T-helper 1 cell treated with Interleukin-12 subunit alpha and Interleukin-12 subunit beta and Interleukin-4 antibody, amounts not matched to agents 30 ng/mL and 1 ng/mL, for 36 hours (primary cell): Measurements from ENCODE around the gene RABL2B. TPM values are rescaled to one million over a fixed set of nuclear protein-coding genes. Genes with fewer than 3 reads are reported as not detected.
"Not testable (repeated sequence)": the region's sequence is repeated elsewhere in the genome, so short reads cannot be mapped to it uniquely, and the experiment has no call there.

Experiments used
- intact Hi-C: fragments of 100-400 bp; cut with micrococcal nuclease; formaldehyde crosslinking; loops from one replicate; pipeline ENCODE4 v1.15.1; 2024
- total RNA-seq: library from RNA; stranded (reverse); gene quantifications from 2 replicates; pipeline ENCODE4 v1.2.3, GENCODE V29; 2022

RABL2B gene
- total RNA-seq: 39.8 and 43.7 TPM in 2 replicates

GRCh38 chr22:50783033-50783879 lies at the start of gene RABL2B:
Gene RABL2B (minus strand): TSS chr22:50783636. CDS start chr22:50782294, 1,342 bp downstream.
- intact Hi-C loops: not testable (repeated sequence)

GRCh38 chr22:50786936-50787335 lies 3.5 kb upstream of the RABL2B start:
- intact Hi-C loops: not testable (repeated sequence)

- intact Hi-C loops: not testable (repeated sequence)
Observed at GRCh38 chr22:50785289-50785688, 1.9 kb upstream of the RABL2B start.

- intact Hi-C loops: not testable (repeated sequence)
Observed at GRCh38 chr22:50783880-50784276, 442 bp upstream of the RABL2B start.

- intact Hi-C loops: not testable (repeated sequence)
Observed at GRCh38 chr22:50782253-50782652, 1.2 kb downstream of the RABL2B start.

GRCh38 chr22:50780244-50780643 lies 3.2 kb downstream of the RABL2B start:
- intact Hi-C loops: not testable (repeated sequence)

- intact Hi-C loops: not testable (repeated sequence)
Observed at GRCh38 chr22:50777631-50778030, 5.8 kb downstream of the RABL2B start.

GRCh38 chr22:50775132-50775531 lies 8.3 kb downstream of the RABL2B start:
- intact Hi-C loops: not testable (repeated sequence)

GRCh38 chr22:50764288-50764687 lies 19.1 kb downstream of the RABL2B start:
- intact Hi-C loops: not testable (repeated sequence)

GRCh38 chr22:50761829-50762228 lies 21.6 kb downstream of the RABL2B start:
- intact Hi-C loops: not testable (repeated sequence)

- intact Hi-C loops: not testable (repeated sequence)
Observed at GRCh38 chr22:50759597-50760341, 23.7 kb downstream of the RABL2B start.

- intact Hi-C loops: not testable (repeated sequence)
Observed at GRCh38 chr22:50756949-50757491, 26.4 kb downstream of the RABL2B start.

GRCh38 chr22:50756406-50756805 lies 27.0 kb downstream of the RABL2B start:
- intact Hi-C loops: not testable (repeated sequence)

- intact Hi-C loops: not testable (repeated sequence)
Observed at GRCh38 chr22:50755251-50755650, 28.2 kb downstream of the RABL2B start.

GRCh38 chr22:50749302-50750074 lies 33.9 kb downstream of the RABL2B start:
- intact Hi-C loops: not testable (repeated sequence)

- intact Hi-C loops: not testable (repeated sequence)
Observed at GRCh38 chr22:50748630-50749029, 34.8 kb downstream of the RABL2B start.

GRCh38 chr22:50747521-50747920 lies 35.9 kb downstream of the RABL2B start:
- intact Hi-C loops: not testable (repeated sequence)

- intact Hi-C loops: not testable (repeated sequence)
Observed at GRCh38 chr22:50744424-50744823, 39.0 kb downstream of the RABL2B start.

GRCh38 chr22:50740714-50741113 lies 42.7 kb downstream of the RABL2B start:
- intact Hi-C loops: not testable (repeated sequence)

GRCh38 chr22:50739894-50740293 lies 43.5 kb downstream of the RABL2B start:
- intact Hi-C loops: no loop called here

GRCh38 chr22:50739279-50739691 lies 44.2 kb downstream of the RABL2B start:
- intact Hi-C loops: no loop called here
